Omental fat pad (tissue), 4 donors: ENCODE measurements around the gene GPR39. TPM values are rescaled to one million over a fixed set of nuclear protein-coding genes. Genes with fewer than 3 reads are reported as not detected.

Source experiments
- ATAC-seq: fragments of 150-250 bp; one replicate; pipeline ENCODE4 v1.9.1; 2016; ENCODE audit warnings: mild to moderate bottlenecking, moderate library complexity; ENCODE audit not compliant: low FRiP score
- DNase-seq: peaks from one replicate; pipeline ENCODE4 v3.0.0-alpha.2; 2019; ENCODE audit warnings: low spot score
- CTCF ChIP-seq, 3 donors: fragments of 450-650 bp; IDR thresholded peaks; one replicate each; pipeline ENCODE4 v1.5.1; 2016 to 2017; ENCODE audit warnings: antibody characterized with exemption in 3 of 3, mild to moderate bottlenecking in 3 of 3, moderate library complexity in 2 of 3
- total RNA-seq, 4 donors: library from RNA; depleted of rRNA; stranded (reverse); fragments of >200 nt; gene quantifications; one replicate each; pipeline ENCODE4 v1.1.0, GENCODE V29; 2016

GPR39 gene
- total RNA-seq, 4 donors from 2014 or later: not detected

- ATAC-seq (no peak), DNase-seq (no peak)
- TF ChIP-seq CTCF (IDR thresholded peaks at IDR 0.05): no peak
Observed at GRCh38 chr2:132439703-132440398, 23.2 kb downstream of the GPR39 start.

- DNase-seq: no peak
- ATAC-seq: no peak
- TF ChIP-seq CTCF (IDR thresholded peaks at IDR 0.05): no peak
Observed at GRCh38 chr2:132441051-132441450, 24.4 kb downstream of the GPR39 start.

- no peak for DNase-seq
- TF ChIP-seq CTCF (IDR thresholded peaks at IDR 0.05): no peak
- no peak for ATAC-seq
Observed at GRCh38 chr2:132442278-132442677, 25.7 kb downstream of the GPR39 start.

- TF ChIP-seq CTCF (IDR thresholded peaks at IDR 0.05): no peak
- ATAC-seq: no peak
Observed at GRCh38 chr2:132443106-132443505, 26.5 kb downstream of the GPR39 start.

GRCh38 chr2:132446444-132446843, 29.8 kb downstream of the GPR39 start:
- ATAC-seq: no peak
- no peak for TF ChIP-seq CTCF (IDR thresholded peaks at IDR 0.05)

More at GRCh38 chr2:132443106-132443505, 26.5 kb downstream of the GPR39 start:
- DNase-seq: no peak

GRCh38 chr2:132448331-132448730, 31.7 kb downstream of the GPR39 start:
- TF ChIP-seq CTCF (IDR thresholded peaks at IDR 0.05): no peak
- no peak for ATAC-seq
- DNase-seq: no peak

More at GRCh38 chr2:132446444-132446843, 29.8 kb downstream of the GPR39 start:
- DNase-seq: no peak

- TF ChIP-seq CTCF (IDR thresholded peaks at IDR 0.05): no peak
- DNase-seq (no peak), ATAC-seq (no peak)
Observed at GRCh38 chr2:132448771-132449170, 32.2 kb downstream of the GPR39 start.
